Amniotic epithelial cell (primary cell): ENCODE results near the gene LKAAEAR1.

Experiments
- DNase-seq: peaks from one replicate; pipeline ENCODE4 v3.0.0-alpha.2; 2010; ENCODE audit warnings: low read depth

LKAAEAR1 gene

DNA sequence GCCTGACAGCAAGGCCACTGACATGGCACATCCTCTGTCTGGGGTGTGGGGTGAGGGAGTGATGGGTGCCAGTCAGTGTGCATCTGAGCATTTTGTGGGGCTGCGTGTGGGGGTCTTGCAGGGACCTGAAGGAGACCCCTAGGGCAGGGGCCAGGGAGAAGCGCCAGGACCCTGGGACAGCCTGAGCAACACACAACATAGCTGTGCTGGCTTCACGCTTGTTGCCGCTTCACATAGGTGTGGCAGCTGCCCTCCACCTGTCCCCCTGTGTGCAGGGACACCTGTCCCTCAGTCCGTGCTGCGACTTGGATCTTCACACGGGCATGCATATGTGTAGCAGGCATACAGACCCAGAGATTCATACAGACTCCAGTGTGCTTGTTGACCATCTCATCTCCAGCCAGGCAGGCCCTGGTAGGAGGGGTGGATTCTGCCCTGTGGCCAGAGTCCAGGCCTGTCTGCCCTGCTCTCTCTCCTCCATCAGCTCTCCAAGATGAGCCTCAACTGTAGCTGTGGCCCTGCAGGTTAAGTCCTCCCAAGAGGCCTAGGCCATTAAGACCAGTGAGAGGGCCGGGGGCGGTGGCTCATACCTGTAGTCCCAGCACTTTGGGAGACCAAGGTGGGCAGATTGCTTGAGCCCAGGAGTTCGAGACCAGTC lies 26.3 kb upstream of the LKAAEAR1 start:
- no peak for DNase-seq

- no peak for DNase-seq
Measured at GRCh38 chr20:64109831-64110391, 25.7 kb upstream of the LKAAEAR1 start.

- no peak for DNase-seq
Measured at GRCh38 chr20:64108731-64109681, 24.8 kb upstream of the LKAAEAR1 start.

GRCh38 chr20:64107736-64108457 lies 23.7 kb upstream of the LKAAEAR1 start:
- DNase-seq = no peak

GRCh38 chr20:64106981-64107735 lies 23.0 kb upstream of the LKAAEAR1 start, which contains the start of gene NPBWR2:
TSS of gene NPBWR2 (minus strand) at chr20:64107565. CDS start at chr20:64106831, 734 bp downstream.
- no peak for DNase-seq

GRCh38 chr20:64106435-64106961 lies 22.3 kb upstream of the LKAAEAR1 start:
- DNase-seq = no peak

GRCh38 chr20:64105846-64106434 lies 21.7 kb upstream of the LKAAEAR1 start:
- no peak for DNase-seq

DNA sequence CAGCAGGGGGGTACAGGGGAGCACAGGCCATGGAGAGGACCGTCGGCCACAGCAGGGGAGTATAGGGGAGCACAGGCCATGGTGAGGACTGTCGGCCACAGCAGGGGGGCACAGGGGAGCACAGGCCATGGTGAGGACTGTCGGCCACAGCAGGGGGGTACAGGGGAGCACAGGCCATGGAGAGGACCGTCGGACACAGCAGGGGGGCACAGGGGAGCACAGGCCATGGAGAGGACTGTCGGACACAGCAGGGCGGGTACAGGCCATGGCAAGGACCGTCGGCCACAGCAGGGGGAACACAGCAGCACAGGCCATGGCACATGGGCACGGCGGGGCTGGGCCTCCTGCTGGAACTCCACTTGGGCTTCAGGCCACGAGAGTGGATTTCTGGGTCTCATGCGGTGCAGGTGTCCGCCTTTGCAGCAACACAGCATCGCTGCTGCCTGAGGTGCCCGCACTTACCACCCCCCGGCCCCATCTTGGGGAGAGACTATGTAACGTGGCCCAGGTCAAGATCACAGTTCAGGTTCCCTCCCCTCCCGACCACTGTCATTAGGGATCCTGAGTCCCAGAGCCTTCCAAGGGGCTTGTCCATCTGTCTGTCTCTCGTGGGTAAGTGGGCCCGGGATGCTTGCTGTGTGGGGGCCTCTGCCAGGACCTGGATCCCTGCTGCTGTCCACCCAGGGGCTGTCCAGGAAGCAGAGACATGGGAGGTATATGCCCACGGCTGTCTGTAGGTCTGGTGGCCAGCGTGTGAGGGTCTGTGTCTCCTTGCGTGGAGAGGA lies 20.7 kb upstream of the LKAAEAR1 start:
- DNase-seq = no peak

DNA sequence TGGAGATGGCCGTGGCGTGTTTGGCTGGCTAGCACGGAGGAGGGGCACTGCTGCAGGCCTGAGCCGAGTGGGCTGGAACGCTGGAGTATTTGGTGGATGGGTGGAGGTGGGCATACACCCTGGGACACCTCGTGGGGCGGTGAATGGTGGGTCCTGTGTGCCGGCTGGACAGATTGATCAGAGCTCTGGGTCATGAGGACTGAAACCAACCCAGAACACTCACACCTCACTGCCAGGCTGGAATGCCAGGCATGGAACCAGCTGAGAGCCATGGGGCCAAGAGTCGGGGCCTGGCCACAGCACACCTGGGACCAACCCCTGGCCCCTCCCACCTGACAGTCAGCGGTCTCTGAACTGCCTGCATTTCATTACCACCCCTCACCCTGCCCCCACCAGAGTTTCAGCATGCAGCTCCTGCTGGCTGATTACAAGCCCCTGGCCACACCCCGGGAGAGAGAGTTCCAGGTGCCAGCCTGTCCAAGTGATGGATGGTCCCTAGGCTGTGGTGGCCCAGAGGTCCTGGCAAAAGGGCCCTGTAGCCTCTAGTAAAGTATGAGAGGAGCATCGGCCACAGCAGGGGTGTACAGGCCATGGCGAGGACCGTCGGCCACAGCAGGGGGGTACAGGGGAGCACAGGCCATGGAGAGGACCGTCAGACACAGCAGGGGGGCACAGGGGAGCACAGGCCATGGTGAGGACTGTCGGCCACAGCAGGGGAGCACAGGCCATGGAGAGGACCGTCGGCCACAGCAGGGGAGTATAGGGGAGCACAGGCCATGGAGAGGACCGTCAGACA lies 19.9 kb upstream of the LKAAEAR1 start:
- no peak for DNase-seq

- DNase-seq = no peak
Measured at GRCh38 chr20:64102647-64103354, 18.6 kb upstream of the LKAAEAR1 start.

GRCh38 chr20:64101731-64102621 lies 17.8 kb upstream of the LKAAEAR1 start:
- no peak for DNase-seq

GRCh38 chr20:64100946-64101688 lies 16.9 kb upstream of the LKAAEAR1 start:
- DNase-seq = no peak

DNA sequence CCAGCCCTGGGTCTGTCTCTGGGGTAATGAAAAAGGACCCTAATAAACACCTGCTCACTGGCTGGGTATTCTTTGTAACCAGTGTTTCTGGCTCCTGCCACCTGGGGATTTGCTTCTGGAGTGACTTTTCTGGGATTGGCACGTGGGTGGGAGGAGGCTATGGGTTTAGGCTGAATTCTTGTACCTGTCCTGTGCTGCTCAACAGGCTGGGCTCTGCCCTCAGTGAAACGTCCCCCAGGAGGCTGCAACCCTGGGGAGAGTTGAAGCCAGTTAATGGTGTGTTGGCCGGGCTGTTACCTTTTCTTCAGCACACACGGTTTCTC lies 16.3 kb upstream of the LKAAEAR1 start:
- no peak for DNase-seq

- no peak for DNase-seq
Measured at GRCh38 chr20:64099880-64100565, 15.8 kb upstream of the LKAAEAR1 start.

DNA sequence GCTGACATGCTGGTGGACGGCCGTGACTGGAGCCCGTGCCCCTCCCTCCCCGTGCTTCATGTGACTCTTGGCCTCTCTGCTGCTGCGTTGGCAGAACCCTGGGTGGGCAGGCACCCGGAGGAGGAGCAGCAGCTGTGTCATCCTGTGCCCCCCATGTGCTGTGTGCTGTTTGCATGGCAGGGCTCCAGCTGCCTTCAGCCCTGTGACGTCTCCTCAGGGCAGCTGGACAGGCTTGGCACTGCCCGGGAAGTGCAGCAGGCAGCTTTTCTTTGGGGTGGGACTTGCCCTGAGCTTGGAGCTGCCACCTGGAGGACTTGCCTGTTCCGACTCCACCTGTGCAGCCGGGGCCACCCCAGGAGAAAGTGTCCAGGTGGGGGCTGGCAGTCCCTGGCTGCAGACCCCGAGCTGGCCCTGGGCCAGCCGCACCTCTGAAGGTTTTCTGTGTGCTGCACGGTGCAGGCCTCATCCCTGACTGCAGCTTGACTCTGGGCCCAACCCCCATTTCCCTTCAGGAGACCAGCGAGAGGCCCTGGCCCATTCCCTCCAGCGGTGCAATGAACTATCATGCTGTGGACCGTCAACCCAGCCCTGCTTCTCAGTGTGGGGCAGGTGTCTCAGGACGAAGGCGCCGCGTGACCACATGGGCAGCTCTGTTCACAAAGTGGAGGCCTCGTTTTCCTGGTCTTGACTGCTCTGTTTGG lies 15.0 kb upstream of the LKAAEAR1 start:
- DNase-seq = no peak
